HG03135 (cell line): Measurements from ENCODE around the gene IWS1.
"Not testable (repeated sequence)": the region's sequence is repeated elsewhere in the genome, so short reads cannot be mapped to it uniquely, and the experiment has no call there.

Experiments
- ATAC-seq: cut with Tn5 transposase; IDR thresholded peaks from one replicate; pipeline ENCODE4 v1.9.1; 2021; ENCODE audit warnings: mild to moderate bottlenecking, moderate library complexity; ENCODE audit not compliant: unreplicated experiment

Gene IWS1

GRCh38 chr2:127561371-127561770 is 35.1 kb upstream of the IWS1 start:
- ATAC-seq = no peak

GRCh38 chr2:127560931-127561280 is 34.6 kb upstream of the IWS1 start:
- ATAC-seq = no peak

DNA sequence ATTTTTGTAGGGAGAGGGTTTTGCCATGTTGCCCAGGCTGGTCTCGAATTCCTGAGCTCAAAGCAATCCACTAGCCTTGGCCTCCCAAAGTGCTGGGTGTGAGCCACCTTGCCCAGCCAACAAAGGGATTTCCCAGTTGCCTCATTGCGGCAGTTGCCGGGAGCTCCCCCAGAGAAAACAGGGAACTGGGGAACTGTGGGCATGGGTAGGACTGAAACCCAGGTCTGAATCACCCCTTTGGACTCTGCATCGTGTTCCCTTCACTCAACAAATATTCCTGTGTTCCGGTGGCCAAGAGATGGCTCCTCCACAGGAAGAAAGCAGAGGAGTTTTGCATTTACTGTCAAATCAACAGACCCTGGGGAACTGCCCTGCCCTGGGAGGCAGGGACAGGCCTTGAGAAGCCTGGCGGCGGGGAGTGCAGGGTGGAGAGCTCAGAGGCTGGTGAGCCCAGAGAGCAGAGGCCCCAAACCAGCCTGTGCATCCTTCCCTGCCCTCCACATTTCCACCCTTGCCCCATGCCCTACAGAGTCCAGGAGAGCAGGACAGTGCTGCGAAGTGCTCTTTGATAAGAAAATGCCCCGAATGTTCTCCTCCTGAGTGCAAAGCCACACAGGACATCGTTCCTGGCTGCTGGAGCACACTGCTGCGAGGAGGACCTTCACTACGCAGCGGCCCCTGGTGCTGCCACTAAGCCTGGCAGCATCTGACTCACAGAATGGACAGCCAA is 34.1 kb upstream of the IWS1 start:
- no peak for ATAC-seq

DNA sequence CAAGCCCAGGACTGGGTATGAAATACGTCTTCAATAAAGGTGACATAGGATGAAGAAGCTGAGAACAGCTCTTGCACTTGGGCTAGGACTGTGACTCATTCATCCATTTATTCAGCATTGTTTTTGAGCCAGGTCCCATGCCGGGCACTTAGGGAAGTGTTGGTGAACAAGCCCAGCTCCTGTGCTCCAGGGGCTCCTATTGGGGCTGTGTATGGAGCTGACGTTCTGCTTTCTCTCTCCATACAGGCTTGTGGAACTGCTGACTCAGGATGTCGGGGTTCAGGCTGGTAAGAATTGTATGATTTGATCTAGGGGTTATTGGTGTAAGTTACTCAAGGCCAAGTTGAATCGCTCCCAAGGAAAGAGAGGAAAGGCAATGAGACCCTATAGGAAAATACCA is 33.2 kb upstream of the IWS1 start:
- ATAC-seq = no peak

- no peak for ATAC-seq
Measured at GRCh38 chr2:127558911-127559310, 32.6 kb upstream of the IWS1 start.

- no peak for ATAC-seq
Measured at GRCh38 chr2:127552846-127553245, 26.6 kb upstream of the IWS1 start.

DNA sequence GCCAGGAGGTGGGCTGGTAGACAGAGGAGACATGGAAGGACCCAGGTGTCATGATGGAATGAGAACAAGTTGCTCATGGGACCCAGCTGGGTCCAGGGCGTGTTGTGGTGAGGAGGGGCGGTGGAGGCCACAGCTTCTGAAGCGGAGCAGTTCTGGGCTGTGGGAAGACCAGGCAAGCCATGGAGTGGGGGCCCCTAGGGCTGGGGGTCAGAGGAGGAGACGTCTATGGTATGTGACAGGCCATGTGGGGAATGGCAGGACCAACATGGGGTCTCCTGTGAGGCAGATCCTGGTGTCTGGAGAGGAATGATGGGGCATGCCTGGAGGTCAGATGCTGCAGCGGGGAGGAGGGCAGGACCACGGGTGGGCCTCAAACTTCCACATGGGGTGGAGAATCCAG is 26.0 kb upstream of the IWS1 start:
- no peak for ATAC-seq

- no peak for ATAC-seq
Measured at GRCh38 chr2:127551221-127551930, 25.1 kb upstream of the IWS1 start.

GRCh38 chr2:127546797-127547196 is 20.5 kb upstream of the IWS1 start:
- ATAC-seq = no peak

- no peak for ATAC-seq
Measured at GRCh38 chr2:127545796-127546195, 19.5 kb upstream of the IWS1 start.

- ATAC-seq = no peak
Measured at GRCh38 chr2:127545189-127545588, 18.9 kb upstream of the IWS1 start.

DNA sequence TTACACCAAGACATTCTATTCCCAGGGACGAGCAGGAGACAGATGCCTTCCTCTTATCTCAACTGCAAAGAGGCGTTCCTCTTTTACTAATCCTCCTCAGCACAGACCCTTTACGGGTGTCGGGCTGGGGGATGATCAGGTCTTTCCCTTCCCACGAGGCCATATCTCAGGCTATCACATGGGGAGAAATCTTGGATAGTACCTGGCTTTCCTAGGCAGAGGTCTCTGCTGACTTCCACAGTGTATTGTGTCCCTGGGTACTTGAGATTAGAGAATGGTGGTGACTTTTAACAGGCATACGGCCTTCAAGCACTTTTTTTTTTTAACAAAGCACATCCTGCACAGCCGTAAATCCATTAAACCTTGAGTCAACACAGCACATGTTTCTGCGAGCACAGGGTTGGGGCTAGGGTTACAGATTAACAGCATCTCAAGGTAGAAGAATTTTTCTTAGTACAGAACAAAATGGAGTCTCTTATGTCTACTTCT is 16.8 kb upstream of the IWS1 start:
- not testable (repeated sequence) for ATAC-seq

- ATAC-seq = no peak
Measured at GRCh38 chr2:127542231-127542630, 15.9 kb upstream of the IWS1 start.

GRCh38 chr2:127541809-127542208 is 15.5 kb upstream of the IWS1 start:
- ATAC-seq = no peak

DNA sequence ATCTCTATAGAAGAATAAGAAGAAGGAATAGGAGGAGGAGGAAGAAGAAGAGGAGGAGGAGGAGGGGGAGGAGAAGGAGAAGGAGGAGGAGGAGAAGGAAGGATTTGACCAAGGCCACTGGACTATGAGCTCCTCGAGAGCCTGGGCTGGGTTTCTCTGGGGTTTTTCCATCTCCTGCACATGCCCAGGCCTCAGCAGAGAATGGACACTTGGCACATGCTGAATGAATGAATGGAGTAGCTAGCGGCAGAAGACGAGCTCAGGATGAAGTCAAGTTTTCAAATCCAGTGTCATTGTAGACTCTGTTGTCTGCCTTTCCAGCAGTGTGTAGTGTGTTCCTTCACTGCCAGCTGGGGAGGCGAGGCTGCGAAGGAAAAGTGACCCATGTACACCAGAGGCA is 11.4 kb upstream of the IWS1 start:
- no peak for ATAC-seq

DNA sequence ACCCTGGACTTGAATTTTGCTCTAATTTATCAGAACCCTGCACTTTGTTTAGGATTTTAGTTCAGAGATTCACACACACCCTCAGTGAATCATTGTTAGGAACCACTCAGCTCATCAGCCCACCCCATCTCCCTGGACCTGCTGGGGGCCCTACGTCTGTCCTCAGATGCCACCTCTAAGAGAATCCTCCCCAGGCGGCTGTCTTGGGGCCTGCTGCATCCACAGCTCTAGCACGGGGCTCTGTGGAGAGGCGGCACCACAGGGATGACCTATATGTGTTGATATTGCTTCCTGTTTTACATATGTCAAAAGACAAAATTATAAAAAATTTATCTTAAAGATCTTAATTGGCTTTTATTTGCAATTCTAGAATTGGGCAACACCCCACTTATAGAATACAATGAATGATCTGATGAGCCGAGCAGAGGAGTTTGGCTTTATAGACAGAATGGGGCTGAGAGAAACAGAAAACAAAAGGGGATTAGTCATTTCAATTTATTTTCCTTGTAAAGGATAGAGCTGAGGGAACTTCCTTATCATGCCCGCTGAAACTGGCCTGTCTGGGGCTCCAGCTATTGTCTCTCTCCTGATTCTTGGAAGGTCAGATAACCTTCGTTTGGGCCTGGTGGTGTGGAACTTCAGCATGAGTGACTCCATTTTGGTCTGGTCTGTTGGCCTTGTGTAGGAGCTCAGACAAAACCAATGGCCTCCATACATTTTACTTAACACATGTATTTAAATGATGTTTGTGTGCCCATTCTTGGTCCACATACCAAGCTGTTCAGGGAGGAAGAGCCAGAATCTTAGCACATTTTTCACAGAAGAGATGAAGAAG is 10.6 kb upstream of the IWS1 start:
- ATAC-seq = no peak

GRCh38 chr2:127535918-127536317 is 9.6 kb upstream of the IWS1 start:
- no peak for ATAC-seq

DNA sequence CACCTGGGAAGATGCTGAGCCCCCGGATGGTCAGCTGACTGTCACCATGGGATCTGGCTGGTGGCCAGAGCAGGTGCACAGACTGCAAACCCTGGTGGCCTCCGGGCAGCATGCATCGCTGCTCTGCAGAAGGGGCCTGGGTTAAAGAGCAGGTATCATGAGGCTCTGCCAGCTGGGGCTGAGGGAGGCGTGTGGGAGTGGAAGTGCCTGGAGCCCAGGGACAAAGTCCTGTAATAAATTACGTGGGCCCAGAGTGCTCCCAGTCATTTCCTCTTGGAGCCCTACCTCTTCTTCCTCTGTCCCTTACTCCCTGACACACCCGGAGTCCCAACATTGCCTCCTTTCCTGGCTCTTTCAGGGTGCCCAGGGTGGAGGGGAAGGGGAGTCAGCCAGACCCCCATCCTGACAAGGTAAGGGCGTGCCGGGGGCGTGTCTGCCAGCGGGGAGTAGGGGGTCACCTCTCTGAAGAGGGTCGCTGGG is 9.2 kb upstream of the IWS1 start, which contains the start of gene MYO7B:
MYO7B (plus strand) TSS at position 262 of the 480 bp plus-strand sequence. CDS start 24,040 bp downstream, outside the sequence.
- no peak for ATAC-seq

- no peak for ATAC-seq
Measured at GRCh38 chr2:127532296-127532695, 6.0 kb upstream of the IWS1 start.

DNA sequence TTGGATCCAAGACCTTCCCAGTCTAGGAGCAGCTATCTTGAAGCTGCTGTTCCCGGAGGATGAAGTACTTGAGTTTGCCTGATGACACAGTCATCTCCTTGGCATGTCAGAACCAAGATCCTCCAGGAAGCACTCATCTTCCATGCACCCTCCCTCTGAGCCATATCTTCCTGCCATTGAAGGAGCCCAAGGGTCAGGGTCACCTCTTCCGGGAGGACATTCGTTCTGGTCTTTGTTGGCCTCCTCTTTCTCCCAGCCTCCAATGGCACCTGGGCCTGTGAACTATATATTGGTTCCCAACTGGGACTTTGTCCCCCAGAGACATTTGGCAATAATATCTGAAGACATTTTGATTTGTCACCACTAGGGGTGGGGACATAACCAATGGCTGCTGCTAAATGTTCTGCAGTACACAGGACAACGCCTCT is 4.9 kb upstream of the IWS1 start:
- no peak for ATAC-seq
